HEK293 (cell line): Measurements from ENCODE around the gene MYO1B.

Experiments used
- CTCF ChIA-PET: fragments of 350-600 bp; formaldehyde crosslinking; extraction: SDS; loops from one replicate; lab custom pipeline; 2021; ENCODE audit warnings: antibody characterized with exemption; lab: Yijun Ruan, JAX
- POLR2A ChIA-PET: fragments of 300-600 bp; formaldehyde crosslinking; extraction: SDS; loops from one replicate; lab custom pipeline; 2020; ENCODE audit warnings: antibody characterized with exemption, inconsistent platforms; lab: Yijun Ruan, JAX
- H3K27ac ChIP-seq: fragments of 200-500 bp; sonication (Bioruptor generic); 2 replicates; pipeline ENCODE4 v1.5.1; 2014; ENCODE audit warnings: low read depth, low read length, control low read depth, inconsistent platforms; ENCODE audit errors: extremely low read depth
- H3K36me3 ChIP-seq, 2 experiments: fragments of 200-500 bp in 1 of 2; sonication (Bioruptor generic) in 1 of 2; 1 replicate in 1 of 2; 2 replicates in 1 of 2; pipeline ENCODE4 v1.5.1; 2014 to 2017; ENCODE audit warnings: inconsistent platforms in 2 of 2, low read length in 2 of 2; ENCODE audit not compliant: control insufficient read depth in 2 of 2, insufficient read depth in 1 of 2
- H3K4me1 ChIP-seq: fragments of 200-500 bp; sonication (Bioruptor generic); 2 replicates; pipeline ENCODE4 v1.5.1; 2014; ENCODE audit warnings: mild to moderate bottlenecking, low read length, inconsistent platforms; ENCODE audit not compliant: control insufficient read depth, insufficient read depth
- H3K4me3 ChIP-seq: 2 replicates; pipeline ENCODE4 v1.5.1; 2011; ENCODE audit warnings: low read depth, mild to moderate bottlenecking, control low read depth, low read length, moderate library complexity
- H3K9me3 ChIP-seq: fragments of 200-500 bp; sonication (Bioruptor generic); 2 replicates; pipeline ENCODE4 v1.5.1; 2014; ENCODE audit warnings: low read depth, low read length, inconsistent platforms; ENCODE audit not compliant: control insufficient read depth, insufficient read depth
- GLIS1 ChIP-seq: fragments of 450-650 bp; formaldehyde crosslinking; IDR thresholded peaks from 2 replicates; pipeline ENCODE4 v1.5.1; 2016; ENCODE audit warnings: missing biosample characterization, missing genetic modification characterization
- KLF16 ChIP-seq: fragments of 450-650 bp; formaldehyde crosslinking; IDR thresholded peaks from 2 replicates; pipeline ENCODE4 v1.5.1; 2017; ENCODE audit warnings: missing biosample characterization, missing genetic modification characterization
- KLF17 ChIP-seq: fragments of 450-650 bp; formaldehyde crosslinking; IDR thresholded peaks from 2 replicates; pipeline ENCODE4 v1.5.1; 2016; ENCODE audit warnings: missing biosample characterization, missing genetic modification characterization
- KLF9 ChIP-seq: fragments of 450-650 bp; formaldehyde crosslinking; IDR thresholded peaks from 2 replicates; pipeline ENCODE4 v1.5.1; 2016; ENCODE audit warnings: missing biosample characterization, missing genetic modification characterization, low read depth
- ZBTB1 ChIP-seq: fragments of 450-650 bp; formaldehyde crosslinking; IDR thresholded peaks from 2 replicates; pipeline ENCODE4 v1.5.1; 2016; ENCODE audit warnings: missing biosample characterization, missing genetic modification characterization
- ZNF138 ChIP-seq: fragments of 450-650 bp; formaldehyde crosslinking; IDR thresholded peaks from 2 replicates; pipeline ENCODE4 v1.5.1; 2016; ENCODE audit warnings: missing biosample characterization, missing genetic modification characterization, borderline replicate concordance
- ZNF148 ChIP-seq: fragments of 450-650 bp; formaldehyde crosslinking; IDR thresholded peaks from 2 replicates; pipeline ENCODE4 v1.5.0; 2017; ENCODE audit warnings: missing biosample characterization, missing genetic modification characterization, borderline replicate concordance
- ZNF157 ChIP-seq: fragments of 450-650 bp; formaldehyde crosslinking; IDR thresholded peaks from 2 replicates; pipeline ENCODE4 v1.5.1; 2016; ENCODE audit warnings: missing biosample characterization, missing genetic modification characterization
- ZNF19 ChIP-seq: fragments of 450-650 bp; formaldehyde crosslinking; IDR thresholded peaks from 2 replicates; pipeline ENCODE4; 2016; ENCODE audit warnings: missing biosample characterization, missing genetic modification characterization, low read depth
- ZNF24 ChIP-seq: fragments of 450-650 bp; formaldehyde crosslinking; IDR thresholded peaks from 2 replicates; pipeline ENCODE4 v1.5.1; 2016; ENCODE audit warnings: missing biosample characterization, missing genetic modification characterization
- ZNF26 ChIP-seq: fragments of 450-650 bp; formaldehyde crosslinking; IDR thresholded peaks from 2 replicates; pipeline ENCODE4 v1.5.1; 2016; ENCODE audit warnings: missing biosample characterization, missing genetic modification characterization
- ZNF266 ChIP-seq: fragments of 450-650 bp; formaldehyde crosslinking; IDR thresholded peaks from 2 replicates; pipeline ENCODE4 v1.5.1; 2016; ENCODE audit warnings: missing biosample characterization, missing genetic modification characterization, low read depth
- ZNF292 ChIP-seq: fragments of 450-650 bp; formaldehyde crosslinking; IDR thresholded peaks from 2 replicates; pipeline ENCODE4 v1.5.1; 2016; ENCODE audit warnings: low read depth, missing biosample characterization, missing genetic modification characterization, borderline replicate concordance
- ZNF341 ChIP-seq: fragments of 450-650 bp; formaldehyde crosslinking; IDR thresholded peaks from 2 replicates; pipeline ENCODE4; 2016; ENCODE audit warnings: low read depth, missing biosample characterization, missing genetic modification characterization
- ZNF350 ChIP-seq: fragments of 450-650 bp; formaldehyde crosslinking; IDR thresholded peaks from 2 replicates; pipeline ENCODE4 v1.5.0; 2017; ENCODE audit warnings: missing biosample characterization, mild to moderate bottlenecking, missing genetic modification characterization
- ZNF48 ChIP-seq: fragments of 450-650 bp; formaldehyde crosslinking; IDR thresholded peaks from 2 replicates; pipeline ENCODE4 v1.5.1; 2016; ENCODE audit warnings: missing biosample characterization, missing genetic modification characterization
- ZNF501 ChIP-seq: fragments of 450-650 bp; formaldehyde crosslinking; IDR thresholded peaks from 2 replicates; pipeline ENCODE4 v1.5.1; 2016; ENCODE audit warnings: missing biosample characterization, missing genetic modification characterization
- ZNF521 ChIP-seq: fragments of 450-650 bp; formaldehyde crosslinking; IDR thresholded peaks from 2 replicates; pipeline ENCODE4 v1.5.1; 2017; ENCODE audit warnings: missing biosample characterization, mild to moderate bottlenecking, missing genetic modification characterization
- ZNF629 ChIP-seq: fragments of 450-650 bp; formaldehyde crosslinking; IDR thresholded peaks from 2 replicates; pipeline ENCODE4 v1.5.1; 2017; ENCODE audit warnings: missing biosample characterization, missing genetic modification characterization
- ZNF658 ChIP-seq: fragments of 450-650 bp; formaldehyde crosslinking; IDR thresholded peaks from 2 replicates; pipeline ENCODE4; 2016; ENCODE audit warnings: missing biosample characterization, missing genetic modification characterization
- ZNF707 ChIP-seq: fragments of 450-650 bp; formaldehyde crosslinking; IDR thresholded peaks from 2 replicates; pipeline ENCODE4 v1.5.1; 2016; ENCODE audit warnings: missing biosample characterization, missing genetic modification characterization
- TF ChIP-seq, protein P1 (sequence below): fragments of 450-650 bp; formaldehyde crosslinking; IDR thresholded peaks from 2 replicates; pipeline ENCODE4 v1.5.1; 2017; ENCODE audit warnings: missing biosample characterization, mild to moderate bottlenecking, missing genetic modification characterization, moderate library complexity

The MYO1B gene

GRCh38 chr2:191220671-191221070 is 24.5 kb upstream of the MYO1B start (continued):
- TF ChIP-seq ZBTB1 (tag by site-specific recombination): no peak
- no peak for TF ChIP-seq GLIS1 (tag by site-specific recombination)
- no peak for TF ChIP-seq ZNF292

DNA sequence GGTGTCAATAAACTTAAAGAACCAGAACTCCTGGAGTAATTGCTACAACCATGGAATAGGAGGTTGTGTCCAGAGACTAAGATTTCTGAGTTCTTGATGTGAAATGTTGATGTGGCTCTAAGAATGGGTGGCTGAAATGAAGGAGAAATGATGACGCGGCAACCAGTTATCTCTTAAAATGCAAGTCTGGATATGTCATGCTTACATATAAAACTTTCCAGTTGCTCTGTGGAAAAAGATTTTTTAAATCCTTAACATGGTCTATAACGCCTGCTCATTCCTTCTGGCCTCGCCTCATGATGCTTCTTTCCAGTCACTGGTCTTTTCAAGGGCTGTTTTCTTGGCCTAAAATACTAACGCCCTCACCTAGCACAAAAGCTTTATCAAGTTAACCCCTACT is 23.5 kb upstream of the MYO1B start:
- CTCF ChIA-PET: interaction anchor here (0.6 kb wide), 1 partner anchor 270 kb away, joined by 4 read pairs; no protein-coding TSS in a partner anchor
- H3K4me3 ChIP-seq: no peak overlapping the region
- no peak for TF ChIP-seq ZNF48 (tag by site-specific recombination)
- no peak for TF ChIP-seq ZNF350
- TF ChIP-seq ZNF157: no peak
- TF ChIP-seq ZNF658 (tag by site-specific recombination): no peak
- TF ChIP-seq, protein P1, sequence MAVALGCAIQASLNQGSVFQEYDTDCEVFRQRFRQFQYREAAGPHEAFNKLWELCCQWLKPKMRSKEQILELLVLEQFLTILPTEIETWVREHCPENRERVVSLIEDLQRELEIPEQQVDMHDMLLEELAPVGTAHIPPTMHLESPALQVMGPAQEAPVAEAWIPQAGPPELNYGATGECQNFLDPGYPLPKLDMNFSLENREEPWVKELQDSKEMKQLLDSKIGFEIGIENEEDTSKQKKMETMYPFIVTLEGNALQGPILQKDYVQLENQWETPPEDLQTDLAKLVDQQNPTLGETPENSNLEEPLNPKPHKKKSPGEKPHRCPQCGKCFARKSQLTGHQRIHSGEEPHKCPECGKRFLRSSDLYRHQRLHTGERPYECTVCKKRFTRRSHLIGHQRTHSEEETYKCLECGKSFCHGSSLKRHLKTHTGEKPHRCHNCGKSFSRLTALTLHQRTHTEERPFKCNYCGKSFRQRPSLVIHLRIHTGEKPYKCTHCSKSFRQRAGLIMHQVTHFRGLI (tag by site-specific recombination): no peak
- TF ChIP-seq ZNF24 (tag by site-specific recombination): no peak
- no peak for TF ChIP-seq ZNF629
- no peak for TF ChIP-seq ZNF341 (tag by site-specific recombination)
- no peak for TF ChIP-seq KLF9 (tag by site-specific recombination)
- TF ChIP-seq KLF16 (tag by site-specific recombination): no peak
- no peak for TF ChIP-seq ZNF501 (tag by site-specific recombination)
- TF ChIP-seq ZNF19 (tag by site-specific recombination): no peak
- no peak for TF ChIP-seq ZNF266
- TF ChIP-seq ZNF26 (tag by site-specific recombination): no peak
- no peak for TF ChIP-seq ZNF148 (tag by site-specific recombination)
- no peak for TF ChIP-seq KLF17 (tag by site-specific recombination)
- TF ChIP-seq ZNF707: no peak
- TF ChIP-seq ZNF521: no peak
- no peak for TF ChIP-seq ZNF138 (tag by site-specific recombination)
- POLR2A ChIA-PET: no interaction called here
- no peak overlapping the region for H3K27ac ChIP-seq
- no peaks in the 10 kb centered on the region for H3K36me3 ChIP-seq
- no peaks in the 10 kb centered on the region for H3K4me1 ChIP-seq
- H3K9me3 ChIP-seq: no peaks in the 10 kb centered on the region
